Vagina (tissue), 2 donors: ENCODE results near the gene PPP1CC.

Experiments
- CTCF ChIP-seq, 3 experiments: fragments of 450-650 bp in 2 of 3; fragments of 200-600 bp in 1 of 3; sonication (generic) in 1 of 3; IDR thresholded peaks; one replicate each; pipeline ENCODE4 v1.5.1; 2017 to 2019; ENCODE audit warnings: antibody characterized with exemption in 3 of 3, mild to moderate bottlenecking in 2 of 3, moderate library complexity in 2 of 3
- POLR2A ChIP-seq, 2 donors: fragments of 450-650 bp; IDR thresholded peaks; one replicate each; pipeline ENCODE4 v1.6.1; 2017; ENCODE audit warnings: antibody characterized with exemption in 2 of 2, mild to moderate bottlenecking in 2 of 2, moderate library complexity in 2 of 2

GRCh38 chr12:110737532-110737931 lies 5.2 kb downstream of the PPP1CC start:
- TF ChIP-seq CTCF (IDR thresholded peaks at IDR 0.05), result no peak
- TF ChIP-seq POLR2A (IDR thresholded peaks at IDR 0.05), result no peak
